BJ (cell line): ENCODE results near the gene GPRIN1. TPM values are rescaled to one million over a fixed set of nuclear protein-coding genes. Genes with fewer than 3 reads are reported as not detected.

Source experiments
- CTCF ChIA-PET: fragments of 350-600 bp; formaldehyde crosslinking; extraction: SDS; loops from one replicate; lab custom pipeline; 2021; ENCODE audit warnings: antibody characterized with exemption, inconsistent platforms; lab: Yijun Ruan, JAX
- POLR2A ChIA-PET: fragments of 300-600 bp; sonication (Branson Sonifier 250); formaldehyde crosslinking; extraction: SDS; loops from one replicate; lab custom pipeline; 2021; ENCODE audit warnings: antibody characterized with exemption; lab: Charles Lee
- DNase-seq: peaks from one replicate; pipeline ENCODE4 v3.0.0-alpha.2; 2011; ENCODE audit warnings: low read depth
- H3K27me3 ChIP-seq: 2 replicates; pipeline ENCODE4 v1.6.0; 2011; ENCODE audit warnings: low read length; ENCODE audit not compliant: control insufficient read depth, insufficient read depth
- H3K36me3 ChIP-seq: 2 replicates; pipeline ENCODE4 v1.5.1; 2011; ENCODE audit warnings: low read length; ENCODE audit not compliant: control insufficient read depth, insufficient read depth
- H3K4me3 ChIP-seq: 2 replicates; pipeline ENCODE4 v1.5.1; 2011; ENCODE audit warnings: low read depth, mild to moderate bottlenecking, control low read depth, low read length
- CTCF ChIP-seq: IDR thresholded peaks from 2 replicates; pipeline ENCODE4 v1.5.1; 2011; ENCODE audit warnings: low read depth, mild to moderate bottlenecking, control low read depth, inconsistent platforms, low read length, moderate library complexity; ENCODE audit not compliant: insufficient read depth
- polyA plus RNA-seq: library from polyadenylated mRNA; depleted of rRNA; stranded (reverse); fragments of >200 nt; gene quantifications from 2 replicates; pipeline ENCODE4 v1.2.3, GENCODE V29; 2011

Gene GPRIN1
- polyA plus RNA-seq, 1 experiment, result 2.4 TPM

- TF ChIP-seq CTCF, result no peak
- Histone ChIP-seq H3K36me3 (no peaks in the 10 kb centered on the region), H3K4me3 (no peak overlapping the region), H3K27me3 (no peaks in the 10 kb centered on the region)
- ChIA-PET POLR2A (no interaction called here), CTCF (no interaction called here)
- DNase-seq, result no peak
These were observed 12.3 kb downstream of the GPRIN1 start for GRCh38 chr5:176597417-176598389.

- ChIA-PET POLR2A (no interaction called here), CTCF (interaction anchor here (0.6 kb wide), 1 partner anchor 54 kb away, joined by 3 read pairs; no protein-coding TSS in a partner anchor)
- Histone ChIP-seq H3K27me3 (no peaks in the 10 kb centered on the region), H3K36me3 (no peaks in the 10 kb centered on the region), H3K4me3 (no peak overlapping the region)
- TF ChIP-seq CTCF, result no peak
- no peak for DNase-seq
These were observed 13.1 kb downstream of the GPRIN1 start for GRCh38 chr5:176596689-176597416.

- Histone ChIP-seq H3K27me3 (no peaks in the 10 kb centered on the region), H3K36me3 (no peaks in the 10 kb centered on the region), H3K4me3 (no peak overlapping the region)
- ChIA-PET POLR2A (no interaction called here), CTCF (interaction anchor here (0.6 kb wide), 1 partner anchor 54 kb away, joined by 3 read pairs; no protein-coding TSS in a partner anchor)
- TF ChIP-seq CTCF, result no peak
- no peak for DNase-seq
These were observed 13.8 kb downstream of the GPRIN1 start for GRCh38 chr5:176596069-176596644.

- ChIA-PET CTCF (no interaction called here), POLR2A (no interaction called here)
- no peaks in the 10 kb centered on the region for H3K36me3 ChIP-seq
- no peak for TF ChIP-seq CTCF
- no peak overlapping the region for H3K4me3 ChIP-seq
- H3K27me3 ChIP-seq, result no peaks in the 10 kb centered on the region
- DNase-seq, result no peak
These were observed 14.5 kb downstream of the GPRIN1 start for GRCh38 chr5:176595386-176595943.
